RWPE2 (cell line): ENCODE data around the gene ZDHHC1.

Experiments used
- ATAC-seq: fragments of 200-7000 bp; cut with Tn5 transposase; 3 replicates; pipeline ENCODE4 v1.9.1; 2021; ENCODE audit warnings: low read depth
- DNase-seq: peaks from one replicate; pipeline ENCODE4 v3.0.0-alpha.2; 2020; ENCODE audit warnings: low spot score
- H3K27ac ChIP-seq: fragments of 450-650 bp; 2 replicates; pipeline ENCODE4 v1.5.1; 2017; ENCODE audit warnings: mild to moderate bottlenecking; ENCODE audit not compliant: poor library complexity, severe bottlenecking
- H3K27me3 ChIP-seq: fragments of 250-450 bp; sonication (Bioruptor Pico); 2 replicates; pipeline ENCODE4 v1.5.1; 2021; ENCODE audit warnings: mild to moderate bottlenecking, moderate library complexity; ENCODE audit not compliant: insufficient read depth, poor library complexity, severe bottlenecking
- H3K36me3 ChIP-seq: fragments of 250-450 bp; sonication (Bioruptor Pico); 2 replicates; pipeline ENCODE4 v1.5.1; 2020; ENCODE audit warnings: low read depth, mild to moderate bottlenecking, moderate library complexity
- H3K4me1 ChIP-seq: fragments of 250-450 bp; sonication (Bioruptor Pico); 2 replicates; pipeline ENCODE4 v1.5.1; 2021; ENCODE audit warnings: mild to moderate bottlenecking, moderate library complexity; ENCODE audit not compliant: insufficient read depth, poor library complexity, severe bottlenecking
- H3K4me3 ChIP-seq: fragments of 250-450 bp; sonication (Bioruptor Pico); 2 replicates; pipeline ENCODE4 v1.5.1; 2021; ENCODE audit warnings: mild to moderate bottlenecking, moderate library complexity; ENCODE audit not compliant: severe bottlenecking
- H3K9me3 ChIP-seq: fragments of 250-450 bp; sonication (Bioruptor Pico); 2 replicates; pipeline ENCODE4 v1.5.1; 2021; ENCODE audit warnings: mild to moderate bottlenecking, moderate library complexity; ENCODE audit not compliant: severe bottlenecking
- CTCF ChIP-seq: fragments of 450-650 bp; IDR thresholded peaks from one replicate; pipeline ENCODE4 v1.5.1; 2017; ENCODE audit warnings: mild to moderate bottlenecking, moderate library complexity; ENCODE audit not compliant: poor library complexity, severe bottlenecking

The ZDHHC1 gene

GRCh38 chr16:67432506-67432890 lies 16.2 kb upstream of the ZDHHC1 start:
- Histone ChIP-seq H3K4me3 (no peak overlapping the region), H3K27ac (no peak overlapping the region), H3K4me1 (no peaks in the 10 kb centered on the region), H3K36me3 (no peaks in the 10 kb centered on the region), H3K27me3 (peaks cover 4% of the 10 kb centered on the region), H3K9me3 (no peaks in the 10 kb centered on the region)
- TF ChIP-seq CTCF, result no peak
- ATAC-seq (no peak), DNase-seq (no peak)

- DNase-seq (no peak), ATAC-seq (no peak)
- H3K36me3 ChIP-seq, result no peaks in the 10 kb centered on the region
- no peaks in the 10 kb centered on the region for H3K4me1 ChIP-seq
- peak overlapping the region; percentile 41 for H3K4me3 ChIP-seq
- no peak for TF ChIP-seq CTCF
- H3K27me3 ChIP-seq, result peaks cover 4% of the 10 kb centered on the region
- H3K27ac ChIP-seq, result no peak overlapping the region
- no peaks in the 10 kb centered on the region for H3K9me3 ChIP-seq
Measured at GRCh38 chr16:67431775-67432505, 15.7 kb upstream of the ZDHHC1 start.

- peak; percentile 50 for TF ChIP-seq CTCF
- Histone ChIP-seq H3K4me3 (peak within 1 kb of the TSS; percentile 41), H3K9me3 (no peaks in the 10 kb centered on the region), H3K4me1 (no peaks in the 10 kb centered on the region), H3K36me3 (no peaks in the 10 kb centered on the region), H3K27ac (no peak within 1 kb of the TSS), H3K27me3 (peaks cover 4% of the 10 kb centered on the region)
- ATAC-seq (peak; percentile 62), DNase-seq (no peak)
Measured at GRCh38 chr16:67430977-67431774, 14.9 kb upstream of the ZDHHC1 start, which contains the start of gene HSD11B2. HSD11B2 (plus strand) TSS chr16:67431121; CDS start chr16:67431249, 128 bp downstream.

- H3K4me1 ChIP-seq, result no peaks in the 10 kb centered on the region
- TF ChIP-seq CTCF, result no peak
- peak; percentile 23 for ATAC-seq
- no peak for DNase-seq
- H3K27me3 ChIP-seq, result peaks cover 4% of the 10 kb centered on the region
- no peak overlapping the region for H3K27ac ChIP-seq
- no peaks in the 10 kb centered on the region for H3K9me3 ChIP-seq
- peak overlapping the region; percentile 41 for H3K4me3 ChIP-seq
- H3K36me3 ChIP-seq, result no peaks in the 10 kb centered on the region
Measured at GRCh38 chr16:67430504-67430976, 14.3 kb upstream of the ZDHHC1 start.
